Sigmoid colon (tissue), 7 donors: ENCODE data around the gene TMEM235. TPM values are rescaled to one million over a fixed set of nuclear protein-coding genes. Genes with fewer than 3 reads are reported as not detected.
A peak's percentile ranks its signal among the peaks of the same experiment; 100 is the strongest.

ENCODE experiments used
- DNase-seq: peaks from one replicate; pipeline ENCODE4 v3.0.0-alpha.2; 2019
- H3K27ac ChIP-seq, 4 donors: fragments of 200-600 bp; sonication (generic); one replicate each; pipeline ENCODE4 v1.5.1; 2016 to 2019; ENCODE audit warnings: mild to moderate bottlenecking in 1 of 4
- H3K27me3 ChIP-seq, 3 donors: fragments of 200-600 bp; sonication (generic); one replicate each; pipeline ENCODE4 v1.5.1; 2019; ENCODE audit warnings: mild to moderate bottlenecking in 1 of 3
- H3K36me3 ChIP-seq, 4 donors: fragments of 200-600 bp; sonication (generic); one replicate each; pipeline ENCODE4 v1.5.1; 2016 to 2019
- H3K4me1 ChIP-seq, 4 donors: fragments of 200-600 bp; sonication (generic); one replicate each; pipeline ENCODE4 v1.5.1; 2017 to 2019
- H3K4me3 ChIP-seq, 4 donors: fragments of 200-600 bp; sonication (generic); one replicate each; pipeline ENCODE4 v1.5.1; 2017 to 2019; ENCODE audit warnings: mild to moderate bottlenecking in 2 of 4, moderate library complexity in 1 of 4
- H3K9me3 ChIP-seq, 4 donors: fragments of 200-600 bp in 3 of 4; sonication (generic) in 3 of 4; one replicate each; pipeline versions ENCODE4 v1.5.1 to v1.6.1; 2013 to 2019
- CTCF ChIP-seq, 4 experiments: fragments of 450-650 bp in 3 of 4; fragments of 200-600 bp in 1 of 4; IDR thresholded peaks; one replicate each; pipeline ENCODE4 v1.5.1; 2016 to 2019; ENCODE audit warnings: antibody characterized with exemption in 4 of 4, mild to moderate bottlenecking in 3 of 4, moderate library complexity in 2 of 4
- EP300 ChIP-seq, 4 donors: sonication (generic); formaldehyde crosslinking; IDR thresholded peaks; one replicate each; pipeline ENCODE4 v1.6.1; 2017; ENCODE audit warnings: antibody characterized with exemption in 4 of 4
- POLR2A ChIP-seq, 2 donors: fragments of 450-650 bp; IDR thresholded peaks; one replicate each; pipeline ENCODE4 v1.6.1; 2016; ENCODE audit warnings: antibody characterized with exemption in 2 of 2, mild to moderate bottlenecking in 2 of 2, moderate library complexity in 2 of 2
- POLR2AphosphoS5 ChIP-seq, 4 donors: sonication (generic); formaldehyde crosslinking; IDR thresholded peaks; one replicate each; pipeline ENCODE4 v1.6.1; 2017; ENCODE audit warnings: antibody characterized with exemption in 4 of 4
- WGBS, 2 donors: extraction: QIAGEN DNeasy Blood & Tissue Kit; methylation state at CpG; one replicate each; pipeline ENCODE4 v1.1.7; 2013; 5-methylcytosine and 5-hydroxymethylcytosine counted together
- intact Hi-C: fragments of 100-400 bp; cut with DNase I; formaldehyde crosslinking; loops from one replicate; pipeline ENCODE4 v1.15.1; 2023
- polyA plus RNA-seq, 3 donors: library from polyadenylated mRNA; stranded (reverse); fragments of 200-250 nt; gene quantifications; one replicate each; pipeline ENCODE4 v1.2.3, GENCODE V29; 2013
- total RNA-seq, 4 donors: library from RNA; depleted of rRNA; stranded (reverse); fragments of >200 nt; gene quantifications; one replicate each; pipeline ENCODE4 v1.1.0, GENCODE V29; 2016
- donor health status: healthy with polysubstance abuse.
- donor health status: Bipolar disorder and iron deficiency.
- donor health status: healthy.

Gene TMEM235
- total and polyA plus RNA-seq, 7 donors = 0.04 TPM; not detected in 6

GRCh38 chr17:78184868-78185267 is 46.6 kb upstream of the TMEM235 start:
- 88 to 89% methylated on average over 9 of the region's 9 CpGs for WGBS, 2 donors
- Histone ChIP-seq H3K9me3 (no peaks in the 10 kb centered on the region), H3K36me3 (no peaks in the 10 kb centered on the region), H3K4me1 (peaks cover 0 to 53% (median 39%) of the 10 kb centered on the region in 4 donors), H3K4me3 (no peak overlapping the region), H3K27ac (peak overlapping the region in 3 of 4 donors; percentile 18 to 82 (median 46)), H3K27me3 (no peaks in the 10 kb centered on the region)
- no peak for DNase-seq
- intact Hi-C loops = no loop called here
- no peak for TF ChIP-seq POLR2A (IDR thresholded peaks at IDR 0.05)

- peaks cover 0 to 4% (median 0%) of the 10 kb centered on the region in 4 donors for H3K36me3 ChIP-seq
- TF ChIP-seq CTCF (IDR thresholded peaks at IDR 0.05) = no peak
- no peak for TF ChIP-seq POLR2A (IDR thresholded peaks at IDR 0.05)
- TF ChIP-seq POLR2AphosphoS5 (IDR thresholded peaks at IDR 0.05) = no peak
- no peak for TF ChIP-seq EP300 (IDR thresholded peaks at IDR 0.05)
- no peaks in the 10 kb centered on the region for H3K9me3 ChIP-seq
- H3K27me3 ChIP-seq = no peaks in the 10 kb centered on the region
- WGBS, 2 donors = 27 to 52% methylated on average over 10 of the region's 10 CpGs
- H3K4me3 ChIP-seq = peak overlapping the region in 3 of 4 donors; percentile 42 to 51 (median 50)
- H3K27ac ChIP-seq = peak overlapping the region in 3 of 4 donors; percentile 58 to 82 (median 65)
- DNase-seq = no peak
- H3K4me1 ChIP-seq = peaks cover 0 to 40% (median 28%) of the 10 kb centered on the region in 4 donors
- intact Hi-C loops = no loop called here
These were observed 45.3 kb upstream of the TMEM235 start for GRCh38 chr17:78185981-78186691.

- Histone ChIP-seq H3K9me3 (no peaks in the 10 kb centered on the region), H3K4me3 (peak within 1 kb of the TSS; percentile 23 to 51 (median 46)), H3K36me3 (peaks cover 0 to 5% (median 0%) of the 10 kb centered on the region in 4 donors), H3K4me1 (peaks cover 0 to 40% (median 28%) of the 10 kb centered on the region in 4 donors), H3K27ac (peak within 1 kb of the TSS; percentile 35 to 82 (median 62)), H3K27me3 (no peaks in the 10 kb centered on the region)
- DNase-seq = peak; percentile 97
- WGBS, 2 donors = 2 to 5% methylated on average over 57 of the region's 57 CpGs
- TF ChIP-seq EP300 (IDR thresholded peaks at IDR 0.05) = no peak
- peak in 1 of 2 donors; percentile 20 for TF ChIP-seq POLR2A (IDR thresholded peaks at IDR 0.05)
- peak in 3 of 4 donors; percentile 32 to 66 (median 49) for TF ChIP-seq POLR2AphosphoS5 (IDR thresholded peaks at IDR 0.05)
- peak; percentile 63 to 87 (median 71) for TF ChIP-seq CTCF (IDR thresholded peaks at IDR 0.05)
- intact Hi-C loops = no loop called here
These were observed 44.5 kb upstream of the TMEM235 start, which contains the start of the genes AFMID and TK1 for GRCh38 chr17:78186692-78187595. Gene AFMID (plus strand): TSS chr17:78187362. CDS start chr17:78187371, 9 bp downstream. Gene TK1 (minus strand): TSS chr17:78187052. CDS start chr17:78186994, 58 bp downstream.

GRCh38 chr17:78196716-78197115 is 34.7 kb upstream of the TMEM235 start:
- Histone ChIP-seq H3K4me3 (no peak overlapping the region), H3K9me3 (no peaks in the 10 kb centered on the region), H3K4me1 (no peaks in the 10 kb centered on the region), H3K27ac (no peak overlapping the region), H3K36me3 (peaks cover 0 to 12% (median 0%) of the 10 kb centered on the region in 4 donors), H3K27me3 (no peaks in the 10 kb centered on the region)
- intact Hi-C loops = no loop called here
- WGBS, 2 donors = 86 to 94% methylated on average over 5 of the region's 5 CpGs
- no peak for TF ChIP-seq POLR2AphosphoS5 (IDR thresholded peaks at IDR 0.05)
- no peak for DNase-seq

GRCh38 chr17:78197147-78197832 is 34.1 kb upstream of the TMEM235 start:
- no peak for TF ChIP-seq EP300 (IDR thresholded peaks at IDR 0.05)
- TF ChIP-seq POLR2AphosphoS5 (IDR thresholded peaks at IDR 0.05) = no peak
- TF ChIP-seq CTCF (IDR thresholded peaks at IDR 0.05) = no peak
- TF ChIP-seq POLR2A (IDR thresholded peaks at IDR 0.05) = no peak

More at GRCh38 chr17:78197147-78197832, 34.1 kb upstream of the TMEM235 start:
- no peaks in the 10 kb centered on the region for H3K27me3 ChIP-seq
- no peak overlapping the region for H3K4me3 ChIP-seq
- H3K4me1 ChIP-seq = no peaks in the 10 kb centered on the region
- H3K9me3 ChIP-seq = no peaks in the 10 kb centered on the region
- H3K27ac ChIP-seq = no peak overlapping the region
- intact Hi-C loops = no loop called here
- no peak for DNase-seq
- H3K36me3 ChIP-seq = peaks cover 0 to 7% (median 0%) of the 10 kb centered on the region in 4 donors
- 91 to 93% methylated on average over 9 of the region's 9 CpGs for WGBS, 2 donors
